SU-DHL-6 (cell line): ENCODE results near the gene USP13.

Experiments
- H2AFZ ChIP-seq: fragments of 200-600 bp; sonication (generic); 2 replicates; pipeline ENCODE4 v1.6.1; 2014; ENCODE audit warnings: low read depth, mild to moderate bottlenecking, moderate library complexity, mixed read lengths, antibody characterized with exemption, low read length; ENCODE audit not compliant: severe bottlenecking
- H3F3A ChIP-seq: fragments of 200-600 bp; shearing (Covaris generic); 2 replicates; pipeline ENCODE4 v1.6.0; 2016; ENCODE audit warnings: antibody characterized with exemption, mild to moderate bottlenecking; ENCODE audit not compliant: insufficient read depth
- H3K27ac ChIP-seq: fragments of 200-600 bp; sonication (generic); 2 replicates; pipeline ENCODE4 v1.5.1; 2016; ENCODE audit warnings: low read depth, mild to moderate bottlenecking, low read length, moderate library complexity, mixed read lengths
- H3K27me3 ChIP-seq: fragments of 200-600 bp; sonication (generic), shearing (Covaris generic); 2 replicates; pipeline ENCODE4 v1.6.0; 2014; ENCODE audit warnings: mild to moderate bottlenecking, low read length
- H3K36me3 ChIP-seq: fragments of 200-600 bp; sonication (generic); 2 replicates; pipeline ENCODE4 v1.6.1; 2014; ENCODE audit warnings: mild to moderate bottlenecking, low read length, mixed read lengths
- H3K4me2 ChIP-seq: fragments of 300-600, 200-600 bp; shearing (Covaris generic), sonication (generic); 2 replicates; pipeline ENCODE4 v1.6.0; 2014; ENCODE audit warnings: low read length, low read depth, mild to moderate bottlenecking; ENCODE audit not compliant: poor library complexity, severe bottlenecking
- H3K4me3 ChIP-seq: fragments of 200-600 bp; sonication (generic); 2 replicates; pipeline ENCODE4 v1.5.1; 2014; ENCODE audit warnings: antibody characterized with exemption, low read length, mild to moderate bottlenecking, mixed read lengths; ENCODE audit not compliant: insufficient read depth, poor library complexity, severe bottlenecking
- H3K79me2 ChIP-seq: fragments of 200-600 bp; sonication (generic); 2 replicates; pipeline ENCODE4 v1.6.1; 2014; ENCODE audit warnings: mild to moderate bottlenecking, low read length, moderate library complexity; ENCODE audit not compliant: insufficient read depth
- H3K9ac ChIP-seq: fragments of 200-600 bp; sonication (generic); 2 replicates; pipeline ENCODE4 v1.7.0; 2014; ENCODE audit warnings: mild to moderate bottlenecking, low read length
- H3K9me2 ChIP-seq: fragments of 200-600 bp; sonication (generic); replicated peaks from 2 replicates; pipeline ENCODE4 v1.6.1; 2014; ENCODE audit warnings: low read length; ENCODE audit not compliant: insufficient read depth
- H3K9me3 ChIP-seq: fragments of 200-600 bp; sonication (generic); 2 replicates; pipeline ENCODE4 v1.6.1; 2014; ENCODE audit warnings: low read length, mixed read lengths; ENCODE audit not compliant: insufficient read depth
- H4K20me1 ChIP-seq: fragments of 200-600 bp; sonication (generic); 2 replicates; pipeline ENCODE4 v1.6.1; 2014; ENCODE audit warnings: low read depth, mild to moderate bottlenecking, antibody characterized with exemption, low read length, moderate library complexity, mixed read lengths
- CTCF ChIP-seq: fragments of 200-600 bp; sonication (generic); IDR thresholded peaks from one replicate; pipeline ENCODE4 v1.5.1; 2017; ENCODE audit warnings: antibody characterized with exemption, mild to moderate bottlenecking, low read length, moderate library complexity; ENCODE audit not compliant: insufficient read depth, poor library complexity, severe bottlenecking
- EZH2phosphoT487 ChIP-seq: fragments of 200-600 bp; sonication (generic), shearing (Covaris generic); conservative IDR thresholded peaks from 2 replicates; pipeline ENCODE4 v1.6.1; 2018; ENCODE audit warnings: mild to moderate bottlenecking, antibody characterized with exemption, low read length, moderate library complexity, mixed read lengths

USP13 gene

GRCh38 chr3:179668429-179668828, 15.6 kb downstream of the USP13 start:
- H3K79me2 ChIP-seq: peaks cover 93% of the 10 kb centered on the region
- no peak overlapping the region for H3K9ac ChIP-seq
- H4K20me1 ChIP-seq: no peaks in the 10 kb centered on the region; the same call in 1 of the 2 replicates
- H3F3A ChIP-seq: no peaks in the 10 kb centered on the region
- no peak overlapping the region for H3K27ac ChIP-seq
- H3K9me2 ChIP-seq: no peaks in the 10 kb centered on the region
- H3K27me3 ChIP-seq: no peaks in the 10 kb centered on the region
- H2AFZ ChIP-seq: no peak overlapping the region
- no peaks in the 10 kb centered on the region for H3K9me3 ChIP-seq
- no peak overlapping the region for H3K4me3 ChIP-seq
- H3K4me2 ChIP-seq: no peak overlapping the region
- no peaks in the 10 kb centered on the region for H3K36me3 ChIP-seq
- TF ChIP-seq EZH2phosphoT487 (no peak), CTCF (no peak)

- H3K4me3 ChIP-seq: no peak overlapping the region
- no peaks in the 10 kb centered on the region for H3K9me2 ChIP-seq
- no peak overlapping the region for H3K9ac ChIP-seq
- no peaks in the 10 kb centered on the region for H3K36me3 ChIP-seq
- no peak for TF ChIP-seq EZH2phosphoT487
- TF ChIP-seq CTCF: no peak
- H3K9me3 ChIP-seq: no peaks in the 10 kb centered on the region
- H2AFZ ChIP-seq: no peak overlapping the region
- H3F3A ChIP-seq: no peaks in the 10 kb centered on the region
- no peak overlapping the region for H3K27ac ChIP-seq
- H3K27me3 ChIP-seq: no peaks in the 10 kb centered on the region
- H3K4me2 ChIP-seq: no peak overlapping the region
- H3K79me2 ChIP-seq: peaks cover 93% of the 10 kb centered on the region
- no peaks in the 10 kb centered on the region; the same call in 1 of the 2 replicates for H4K20me1 ChIP-seq
Measured at GRCh38 chr3:179670311-179670710, 17.5 kb downstream of the USP13 start.

- Histone ChIP-seq H3K4me2 (no peak overlapping the region), H3K79me2 (peaks cover 91% of the 10 kb centered on the region), H3K9me3 (no peaks in the 10 kb centered on the region), H3F3A (no peaks in the 10 kb centered on the region), H3K4me3 (no peak overlapping the region), H2AFZ (no peak overlapping the region), H3K9me2 (no peaks in the 10 kb centered on the region), H3K9ac (no peak overlapping the region), H3K27me3 (no peaks in the 10 kb centered on the region), H4K20me1 (no peaks in the 10 kb centered on the region; the same call in 1 of the 2 replicates), H3K27ac (no peak overlapping the region), H3K36me3 (no peaks in the 10 kb centered on the region)
- no peak for TF ChIP-seq EZH2phosphoT487
- no peak for TF ChIP-seq CTCF
Measured at GRCh38 chr3:179671309-179671708, 18.5 kb downstream of the USP13 start.

- Histone ChIP-seq H3K27ac (no peak overlapping the region), H3K27me3 (no peaks in the 10 kb centered on the region), H3K4me2 (no peak overlapping the region), H3K36me3 (no peaks in the 10 kb centered on the region), H4K20me1 (no peaks in the 10 kb centered on the region; the same call in 1 of the 2 replicates), H3K9me3 (no peaks in the 10 kb centered on the region), H2AFZ (no peak overlapping the region), H3K4me3 (no peak overlapping the region), H3K9ac (no peak overlapping the region), H3K9me2 (no peaks in the 10 kb centered on the region), H3F3A (no peaks in the 10 kb centered on the region), H3K79me2 (peaks cover 91% of the 10 kb centered on the region)
- TF ChIP-seq EZH2phosphoT487: no peak
- no peak for TF ChIP-seq CTCF
Measured at GRCh38 chr3:179671747-179672242, 19.0 kb downstream of the USP13 start.
